Measurements from ENCODE around the gene MITF.

- TF ChIP-seq, protein P1, sequence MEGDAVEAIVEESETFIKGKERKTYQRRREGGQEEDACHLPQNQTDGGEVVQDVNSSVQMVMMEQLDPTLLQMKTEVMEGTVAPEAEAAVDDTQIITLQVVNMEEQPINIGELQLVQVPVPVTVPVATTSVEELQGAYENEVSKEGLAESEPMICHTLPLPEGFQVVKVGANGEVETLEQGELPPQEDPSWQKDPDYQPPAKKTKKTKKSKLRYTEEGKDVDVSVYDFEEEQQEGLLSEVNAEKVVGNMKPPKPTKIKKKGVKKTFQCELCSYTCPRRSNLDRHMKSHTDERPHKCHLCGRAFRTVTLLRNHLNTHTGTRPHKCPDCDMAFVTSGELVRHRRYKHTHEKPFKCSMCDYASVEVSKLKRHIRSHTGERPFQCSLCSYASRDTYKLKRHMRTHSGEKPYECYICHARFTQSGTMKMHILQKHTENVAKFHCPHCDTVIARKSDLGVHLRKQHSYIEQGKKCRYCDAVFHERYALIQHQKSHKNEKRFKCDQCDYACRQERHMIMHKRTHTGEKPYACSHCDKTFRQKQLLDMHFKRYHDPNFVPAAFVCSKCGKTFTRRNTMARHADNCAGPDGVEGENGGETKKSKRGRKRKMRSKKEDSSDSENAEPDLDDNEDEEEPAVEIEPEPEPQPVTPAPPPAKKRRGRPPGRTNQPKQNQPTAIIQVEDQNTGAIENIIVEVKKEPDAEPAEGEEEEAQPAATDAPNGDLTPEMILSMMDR (IDR thresholded peaks at IDR 0.05; ENCODE audit: insufficient read depth, low read length) = no peak
- TF ChIP-seq GABPA (IDR thresholded peaks at IDR 0.05; ENCODE audit: low read depth) (no peak), POLR2AphosphoS5 (IDR thresholded peaks at IDR 0.05; ENCODE audit: low read depth) (no peak)
Observed at GRCh38 chr3:69777582-69777967, 38.3 kb downstream of the MITF start.
